HUES64 (cell line): Measurements from ENCODE around the gene ABHD14A.
A peak's percentile ranks its signal among the peaks of the same experiment; 100 is the strongest.
"Not testable (repeated sequence)": the region's sequence is repeated elsewhere in the genome, so short reads cannot be mapped to it uniquely, and the experiment has no call there.

Experiments
- H3K27ac ChIP-seq: 2 replicates; pipeline ENCODE4 v1.7.0; 2013; ENCODE audit warnings: low read depth, low read length, inconsistent platforms
- H3K27me3 ChIP-seq: 2 replicates; pipeline ENCODE4 v1.6.1; 2013; ENCODE audit warnings: mild to moderate bottlenecking, low read length; ENCODE audit not compliant: insufficient read depth
- H3K36me3 ChIP-seq: 2 replicates; pipeline ENCODE4 v1.6.1; 2013; ENCODE audit warnings: mild to moderate bottlenecking, low read length; ENCODE audit not compliant: insufficient read depth
- H3K4me1 ChIP-seq: 2 replicates; pipeline ENCODE4 v1.6.1; 2013; ENCODE audit warnings: mild to moderate bottlenecking, low read length, moderate library complexity; ENCODE audit not compliant: insufficient read depth
- H3K4me3 ChIP-seq: 2 replicates; pipeline ENCODE4 v1.5.1; 2013; ENCODE audit warnings: mild to moderate bottlenecking, low read length, moderate library complexity
- H3K9ac ChIP-seq: 2 replicates; pipeline ENCODE4 v1.6.1; 2013; ENCODE audit warnings: mild to moderate bottlenecking, low read depth, low read length
- H3K9me3 ChIP-seq: 2 replicates; pipeline ENCODE4 v1.6.1; 2013; ENCODE audit warnings: low read depth, low read length; ENCODE audit not compliant: insufficient read depth
- WGBS: fragments of 150-250, 120-280 bp; methylation state at CpG from one replicate; pipeline ENCODE4 v1.1.7; 2013; ENCODE audit warnings: missing lambda C conversion rate; 5-methylcytosine and 5-hydroxymethylcytosine counted together

ABHD14A gene

GRCh38 chr3:51993657-51994056 is 18.8 kb downstream of the ABHD14A start:
- Histone ChIP-seq H3K4me1 (peaks cover 17% of the 10 kb centered on the region; the same call in 1 of the 2 replicates), H3K36me3 (peaks cover 39% of the 10 kb centered on the region)
- not testable (repeated sequence) for H3K4me3 ChIP-seq, H3K9ac ChIP-seq, H3K9me3 ChIP-seq, H3K27ac ChIP-seq, H3K27me3 ChIP-seq
- WGBS: 88% methylated on average over 7 of the region's 13 CpGs

DNA sequence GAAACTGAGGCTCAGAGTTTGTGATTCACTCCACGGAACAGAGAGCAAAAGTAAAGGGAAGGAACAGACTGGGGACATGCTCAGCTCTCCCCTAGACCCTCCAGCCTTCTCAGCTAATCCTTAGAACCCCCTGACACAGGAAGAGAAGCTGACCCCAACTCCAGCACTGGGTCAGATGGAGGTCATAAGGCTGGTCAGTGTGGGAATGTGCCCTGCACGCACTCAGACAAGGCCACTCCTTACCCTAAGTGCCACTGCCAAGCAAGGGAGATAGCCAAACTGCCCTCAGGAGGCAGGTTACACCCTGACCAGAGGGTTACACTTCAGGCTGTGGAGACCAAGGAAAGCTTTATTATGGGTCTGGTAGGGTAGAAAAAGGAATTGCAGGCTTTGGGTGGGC is 19.7 kb downstream of the ABHD14A start:
- Histone ChIP-seq H3K27me3 (no peaks in the 10 kb centered on the region), H3K27ac (peak overlapping the region; percentile 86), H3K9ac (peak overlapping the region; percentile 98), H3K36me3 (peaks cover 39% of the 10 kb centered on the region), H3K9me3 (no peaks in the 10 kb centered on the region), H3K4me3 (peak overlapping the region; percentile 84), H3K4me1 (peaks cover 17% of the 10 kb centered on the region; the same call in 1 of the 2 replicates)
- 88% methylated on average over 2 of the region's 2 CpGs for WGBS

GRCh38 chr3:51995346-51996163 is 20.7 kb downstream of the ABHD14A start, which contains the start of gene RPL29:
TSS of gene RPL29 (minus strand) at chr3:51995895. CDS start at chr3:51995461, 434 bp downstream.
- H3K9ac ChIP-seq: peak within 1 kb of the TSS; percentile 98
- H3K27ac ChIP-seq: peak within 1 kb of the TSS; percentile 86
- under 1% methylated on average over 40 of the region's 40 CpGs for WGBS
- peaks cover 39% of the 10 kb centered on the region for H3K36me3 ChIP-seq
- H3K9me3 ChIP-seq: no peaks in the 10 kb centered on the region
- H3K27me3 ChIP-seq: no peaks in the 10 kb centered on the region
- H3K4me3 ChIP-seq: peak within 1 kb of the TSS; percentile 84
- H3K4me1 ChIP-seq: peaks cover 17% of the 10 kb centered on the region; the same call in 1 of the 2 replicates

GRCh38 chr3:51997172-51997571 is 22.3 kb downstream of the ABHD14A start:
- Histone ChIP-seq H3K36me3 (peaks cover 29% of the 10 kb centered on the region), H3K27ac (no peak overlapping the region), H3K9ac (no peak overlapping the region), H3K4me1 (peaks cover 19% of the 10 kb centered on the region; the same call in 1 of the 2 replicates), H3K4me3 (no peak overlapping the region), H3K9me3 (no peaks in the 10 kb centered on the region), H3K27me3 (no peaks in the 10 kb centered on the region)
- WGBS: 91% methylated on average over 2 of the region's 2 CpGs

- Histone ChIP-seq H3K4me3 (no peak overlapping the region), H3K27me3 (no peaks in the 10 kb centered on the region), H3K36me3 (peaks cover 21% of the 10 kb centered on the region), H3K4me1 (peaks cover 23% of the 10 kb centered on the region; the same call in 1 of the 2 replicates), H3K9ac (no peak overlapping the region), H3K27ac (no peak overlapping the region), H3K9me3 (no peaks in the 10 kb centered on the region)
- 46% methylated on average over 6 of the region's 7 CpGs for WGBS
Measured at GRCh38 chr3:51997935-51998596, 23.2 kb downstream of the ABHD14A start.

DNA sequence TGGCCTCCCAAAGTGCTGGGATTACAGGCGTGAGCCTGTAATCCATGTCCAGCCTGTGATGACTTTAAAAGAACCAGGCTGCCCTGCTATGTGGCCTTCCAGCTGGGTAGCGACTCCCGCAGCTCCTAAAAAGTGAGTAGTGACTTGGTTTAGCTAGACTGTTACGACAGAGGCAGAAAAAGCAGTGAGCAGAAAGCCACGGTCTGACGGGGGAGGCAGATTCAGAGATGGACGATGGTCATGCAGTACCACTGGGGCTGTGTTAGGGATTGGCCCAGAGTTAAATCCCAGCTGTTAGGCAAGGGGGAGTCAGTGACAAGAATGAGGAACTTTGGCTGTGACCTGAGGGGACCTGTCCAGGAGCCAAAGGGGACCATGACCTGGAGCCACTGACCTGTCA is 23.9 kb downstream of the ABHD14A start:
- Histone ChIP-seq H3K9ac (no peak overlapping the region), H3K27me3 (no peaks in the 10 kb centered on the region), H3K9me3 (no peaks in the 10 kb centered on the region), H3K36me3 (peaks cover 15% of the 10 kb centered on the region), H3K4me3 (no peak overlapping the region), H3K27ac (no peak overlapping the region), H3K4me1 (peaks cover 23% of the 10 kb centered on the region; the same call in 1 of the 2 replicates)
- WGBS: 89% methylated on average over 7 of the region's 7 CpGs

- Histone ChIP-seq H3K36me3 (peaks cover 4% of the 10 kb centered on the region), H3K9me3 (no peaks in the 10 kb centered on the region), H3K9ac (no peak overlapping the region), H3K4me1 (peaks cover 19% of the 10 kb centered on the region; the same call in 1 of the 2 replicates), H3K4me3 (no peak overlapping the region), H3K27me3 (no peaks in the 10 kb centered on the region), H3K27ac (no peak overlapping the region)
- 89% methylated on average over 2 of the region's 2 CpGs for WGBS
Measured at GRCh38 chr3:51999846-52000245, 25.0 kb downstream of the ABHD14A start.

- no peak overlapping the region for H3K4me3 ChIP-seq
- peaks cover 30% of the 10 kb centered on the region for H3K4me1 ChIP-seq
- no peaks in the 10 kb centered on the region for H3K27me3 ChIP-seq
- 3% methylated on average over 18 of the region's 18 CpGs for WGBS
- no peak overlapping the region for H3K9ac ChIP-seq
- H3K36me3 ChIP-seq: no peaks in the 10 kb centered on the region
- H3K27ac ChIP-seq: no peak overlapping the region
- H3K9me3 ChIP-seq: no peaks in the 10 kb centered on the region
Measured at GRCh38 chr3:52001443-52001974, 26.6 kb downstream of the ABHD14A start.

DNA sequence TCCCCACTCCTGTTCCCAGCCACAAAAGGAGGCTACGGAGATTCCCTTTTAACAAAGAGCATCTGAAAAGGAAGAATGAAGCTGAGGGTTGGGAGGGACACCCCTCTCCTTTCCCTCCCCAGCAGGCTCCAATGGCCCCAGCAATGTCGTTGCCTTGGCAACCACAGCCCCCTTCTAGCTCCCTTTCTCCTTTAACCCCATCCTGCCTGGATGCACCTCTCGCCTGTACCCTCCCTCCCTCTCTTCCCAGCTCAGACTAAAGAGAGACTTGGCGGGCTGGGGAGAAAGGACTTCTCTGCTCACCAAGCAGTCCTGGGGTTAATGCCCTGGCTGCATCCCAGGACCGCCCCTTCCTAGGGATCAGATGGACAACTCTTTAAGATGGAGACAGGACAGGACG is 27.9 kb downstream of the ABHD14A start:
- H3K4me3 ChIP-seq: no peak overlapping the region
- no peak overlapping the region for H3K9ac ChIP-seq
- H3K27me3 ChIP-seq: no peaks in the 10 kb centered on the region
- H3K4me1 ChIP-seq: peaks cover 28% of the 10 kb centered on the region
- H3K27ac ChIP-seq: no peak overlapping the region
- 60% methylated on average over 5 of the region's 6 CpGs for WGBS
- no peaks in the 10 kb centered on the region for H3K9me3 ChIP-seq
- H3K36me3 ChIP-seq: no peaks in the 10 kb centered on the region

DNA sequence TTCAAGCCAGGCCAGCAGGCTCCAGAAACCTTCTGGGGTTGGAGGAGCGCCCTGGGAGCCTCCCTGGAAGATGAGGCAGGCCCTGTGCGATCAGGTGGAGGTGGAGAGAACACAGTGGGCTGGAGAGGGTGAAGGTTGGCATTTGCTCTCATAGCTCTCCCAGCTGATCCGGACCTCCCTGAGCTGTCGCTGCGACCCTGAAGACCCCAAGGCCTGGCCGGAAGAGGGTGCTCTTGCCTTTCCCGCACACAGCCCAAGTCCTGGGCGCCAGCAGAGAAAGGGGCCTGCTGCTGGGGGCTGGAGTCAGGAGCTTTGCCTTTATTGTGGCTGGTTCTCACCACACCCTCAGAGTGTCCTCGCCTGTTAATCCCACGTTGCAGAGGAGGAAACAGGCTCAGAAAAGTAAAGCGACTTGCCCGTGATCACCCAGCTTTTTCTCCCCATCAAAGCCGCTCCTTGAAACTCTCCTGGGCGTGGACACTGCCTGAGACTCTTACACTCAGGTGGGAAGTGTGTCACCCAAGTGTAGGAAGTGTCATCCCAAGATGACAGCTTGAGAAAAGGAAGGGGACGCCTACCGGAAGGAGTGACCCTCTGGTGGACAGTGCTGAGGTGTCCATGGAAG is 29.4 kb downstream of the ABHD14A start:
- Histone ChIP-seq H3K27ac (no peak overlapping the region; the same call in 1 of the 2 replicates), H3K27me3 (no peaks in the 10 kb centered on the region), H3K4me3 (no peak overlapping the region), H3K4me1 (peaks cover 23% of the 10 kb centered on the region), H3K36me3 (no peaks in the 10 kb centered on the region), H3K9ac (no peak overlapping the region), H3K9me3 (no peaks in the 10 kb centered on the region)
- WGBS: 38% methylated on average over 16 of the region's 16 CpGs
